Glutamatergic neuron (in vitro differentiated cells): ENCODE measurements around the gene MAF. TPM values are rescaled to one million over a fixed set of nuclear protein-coding genes. Genes with fewer than 3 reads are reported as not detected.

ENCODE experiments used
- DNase-seq: peaks from one replicate; pipeline ENCODE4 v3.0.0; 2022
- H3K27ac Mint-ChIP-seq: one replicate; pipeline ENCODE4 v1.8.0; 2020; ENCODE audit warnings: mild to moderate bottlenecking, mixed read lengths, inconsistent platforms; ENCODE audit not compliant: unreplicated experiment
- H3K27me3 Mint-ChIP-seq: one replicate; pipeline ENCODE4 v1.8.0; 2020; ENCODE audit warnings: mild to moderate bottlenecking, moderate library complexity, mixed read lengths, inconsistent platforms; ENCODE audit not compliant: unreplicated experiment
- H3K36me3 Mint-ChIP-seq: one replicate; pipeline ENCODE4 v1.8.0; 2020; ENCODE audit warnings: mild to moderate bottlenecking, mixed read lengths, inconsistent platforms; ENCODE audit not compliant: unreplicated experiment
- H3K4me1 Mint-ChIP-seq: one replicate; pipeline ENCODE4 v1.8.0; 2020; ENCODE audit warnings: mild to moderate bottlenecking, low read depth, mixed read lengths, inconsistent platforms; ENCODE audit not compliant: unreplicated experiment
- H3K4me3 Mint-ChIP-seq: one replicate; pipeline ENCODE4 v1.8.0; 2020; ENCODE audit warnings: mild to moderate bottlenecking, mixed read lengths, inconsistent platforms; ENCODE audit not compliant: unreplicated experiment
- H3K9me3 Mint-ChIP-seq: one replicate; pipeline ENCODE4 v1.8.0; 2020; ENCODE audit warnings: mild to moderate bottlenecking, moderate library complexity, mixed read lengths, inconsistent platforms; ENCODE audit not compliant: unreplicated experiment
- total RNA-seq: library from RNA; stranded (reverse); fragmentation: NEBNext Ultra II Directional; extraction: Animal tissue kit (Norgen Biotek cat#: 25700); gene quantifications from one replicate; pipeline ENCODE4 v1.2.1, GENCODE V29; 2021; ENCODE audit not compliant: unreplicated experiment
- TF ChIP-seq, protein P1 (sequence below): fragments of 200-600 bp; sonication (generic); IDR thresholded peaks from one replicate; pipeline ENCODE4 v1.5.0; 2021; ENCODE audit not compliant: partially characterized antibody, unreplicated experiment

The MAF gene
- total RNA-seq, 1 donor from 2014 or later: 5.0 TPM

- Mint-ChIP-seq H3K27me3 (no peaks in the 10 kb centered on the region), H3K27ac (no peak overlapping the region), H3K4me3 (no peak overlapping the region), H3K4me1 (peaks cover 12% of the 10 kb centered on the region), H3K36me3 (peaks cover 8% of the 10 kb centered on the region), H3K9me3 (peaks cover 2% of the 10 kb centered on the region)
- no peak for DNase-seq
- TF ChIP-seq, protein P1, sequence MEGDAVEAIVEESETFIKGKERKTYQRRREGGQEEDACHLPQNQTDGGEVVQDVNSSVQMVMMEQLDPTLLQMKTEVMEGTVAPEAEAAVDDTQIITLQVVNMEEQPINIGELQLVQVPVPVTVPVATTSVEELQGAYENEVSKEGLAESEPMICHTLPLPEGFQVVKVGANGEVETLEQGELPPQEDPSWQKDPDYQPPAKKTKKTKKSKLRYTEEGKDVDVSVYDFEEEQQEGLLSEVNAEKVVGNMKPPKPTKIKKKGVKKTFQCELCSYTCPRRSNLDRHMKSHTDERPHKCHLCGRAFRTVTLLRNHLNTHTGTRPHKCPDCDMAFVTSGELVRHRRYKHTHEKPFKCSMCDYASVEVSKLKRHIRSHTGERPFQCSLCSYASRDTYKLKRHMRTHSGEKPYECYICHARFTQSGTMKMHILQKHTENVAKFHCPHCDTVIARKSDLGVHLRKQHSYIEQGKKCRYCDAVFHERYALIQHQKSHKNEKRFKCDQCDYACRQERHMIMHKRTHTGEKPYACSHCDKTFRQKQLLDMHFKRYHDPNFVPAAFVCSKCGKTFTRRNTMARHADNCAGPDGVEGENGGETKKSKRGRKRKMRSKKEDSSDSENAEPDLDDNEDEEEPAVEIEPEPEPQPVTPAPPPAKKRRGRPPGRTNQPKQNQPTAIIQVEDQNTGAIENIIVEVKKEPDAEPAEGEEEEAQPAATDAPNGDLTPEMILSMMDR: no peak
Observed at GRCh38 chr16:79550373-79550772, 50.2 kb downstream of the MAF start.

DNA sequence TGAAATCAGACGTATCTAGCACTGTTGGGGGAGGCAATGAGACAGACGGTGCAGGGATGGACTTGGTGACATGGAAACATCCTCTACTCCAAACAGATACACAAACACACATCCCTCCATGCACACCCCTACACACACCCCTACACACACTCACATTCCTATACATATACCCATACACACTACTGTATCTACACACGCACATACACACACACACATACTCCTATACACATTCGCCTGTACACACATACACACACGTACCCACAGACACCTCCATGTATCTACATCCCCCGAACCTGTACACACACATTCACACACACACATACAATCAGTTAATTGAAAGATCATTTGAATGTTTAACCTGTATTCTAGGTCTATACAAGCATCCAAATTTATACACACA lies 53.5 kb downstream of the MAF start:
- Mint-ChIP-seq H3K36me3 (peaks cover 8% of the 10 kb centered on the region), H3K4me1 (peaks cover 11% of the 10 kb centered on the region), H3K27me3 (no peaks in the 10 kb centered on the region), H3K27ac (no peak overlapping the region), H3K9me3 (peaks cover 2% of the 10 kb centered on the region), H3K4me3 (no peak overlapping the region)
- no peak for DNase-seq
- TF ChIP-seq, protein P1: no peak
